ENCODE data around the gene PEX5L. TPM values are rescaled to one million over a fixed set of nuclear protein-coding genes. Genes with fewer than 3 reads are reported as not detected.

The PEX5L gene
- total RNA-seq, 1 experiment from 2014 or later = 3.2 TPM

- H3K9me3 Mint-ChIP-seq = no peaks in the 10 kb centered on the region
These were observed 11.4 kb upstream of the PEX5L start for GRCh38 chr3:180048103-180048502.

GRCh38 chr3:180040966-180041365 is 4.2 kb upstream of the PEX5L start:
- peaks cover 13% of the 10 kb centered on the region for H3K27me3 Mint-ChIP-seq (ENCODE audit: low read depth)
- ATAC-seq (no peak), DNase-seq (ENCODE audit: low spot score) (no peak)
- CTCF ChIA-PET = no interaction called here
- POLR2A ChIA-PET = interaction anchor here (0.5 kb wide), 1 partner anchor 99 kb away, joined by 3 read pairs; no protein-coding TSS in a partner anchor
- H3K9me3 Mint-ChIP-seq = no peaks in the 10 kb centered on the region
- peaks cover 17% of the 10 kb centered on the region for H3K4me1 Mint-ChIP-seq
- no peak overlapping the region for H3K27ac Mint-ChIP-seq
- no peak overlapping the region for H3K4me3 Mint-ChIP-seq
- no peaks in the 10 kb centered on the region for H3K36me3 Mint-ChIP-seq
- TF ChIP-seq ZNF671 (CRISPR knock-in tag; IDR thresholded peaks at IDR 0.05) (no peak), SP1 (CRISPR knock-in tag; conservative IDR thresholded peaks at IDR 0.05) (no peak), RORB (CRISPR knock-in tag; IDR thresholded peaks at IDR 0.05) (no peak), NFYB (CRISPR knock-in tag; conservative IDR thresholded peaks at IDR 0.05; ENCODE audit: low read depth) (no peak), MLX (CRISPR knock-in tag; IDR thresholded peaks at IDR 0.05) (no peak), RELA (CRISPR knock-in tag; IDR thresholded peaks at IDR 0.05; ENCODE audit: borderline replicate concordance) (no peak), PRDM15 (CRISPR knock-in tag; IDR thresholded peaks at IDR 0.05) (no peak)

More at GRCh38 chr3:180048103-180048502, 11.4 kb upstream of the PEX5L start:
- CTCF ChIA-PET = no interaction called here
- Mint-ChIP-seq H3K27me3 (ENCODE audit: low read depth) (no peaks in the 10 kb centered on the region), H3K4me3 (no peak overlapping the region), H3K4me1 (no peaks in the 10 kb centered on the region), H3K36me3 (no peaks in the 10 kb centered on the region), H3K27ac (no peak overlapping the region)
- TF ChIP-seq FOXP4 (CRISPR knock-in tag; IDR thresholded peaks at IDR 0.05) (no peak), USF1 (CRISPR knock-in tag; IDR thresholded peaks at IDR 0.05) (no peak), ZNF423 (CRISPR knock-in tag; IDR thresholded peaks at IDR 0.05) (no peak), SP1 (CRISPR knock-in tag; conservative IDR thresholded peaks at IDR 0.05) (no peak), FOXK1 (CRISPR knock-in tag; IDR thresholded peaks at IDR 0.05) (no peak), MLX (CRISPR knock-in tag; IDR thresholded peaks at IDR 0.05) (no peak), CREM (CRISPR knock-in tag; IDR thresholded peaks at IDR 0.05) (no peak), GTF2I (CRISPR knock-in tag; conservative IDR thresholded peaks at IDR 0.05) (no peak), MAX (CRISPR knock-in tag; IDR thresholded peaks at IDR 0.05) (no peak), JUN (CRISPR knock-in tag; IDR thresholded peaks at IDR 0.05) (no peak), FOXP1 (CRISPR knock-in tag; IDR thresholded peaks at IDR 0.05; ENCODE audit: borderline replicate concordance) (no peak), NFATC4 (CRISPR knock-in tag; IDR thresholded peaks at IDR 0.05) (no peak), IRF1 (CRISPR knock-in tag; IDR thresholded peaks at IDR 0.05) (no peak), ZMAT4 (CRISPR knock-in tag; IDR thresholded peaks at IDR 0.05) (no peak), ZNF263 (CRISPR knock-in tag; IDR thresholded peaks at IDR 0.05; ENCODE audit: low read depth) (no peak), TCF7 (CRISPR knock-in tag; IDR thresholded peaks at IDR 0.05; ENCODE audit: low read depth) (no peak), SOX15 (CRISPR knock-in tag; IDR thresholded peaks at IDR 0.05) (no peak), PRRX2 (CRISPR knock-in tag; IDR thresholded peaks at IDR 0.05) (no peak), ZBTB43 (CRISPR knock-in tag; IDR thresholded peaks at IDR 0.05) (no peak)
- POLR2A ChIA-PET = no interaction called here
- DNase-seq (ENCODE audit: low spot score) = no peak
- no peak for ATAC-seq

Data from WTC11 (cell line).